ENCODE results near the gene ZC3H6.

ZC3H6 gene

GRCh38 chr2:112275311-112275886 lies at the start of gene ZC3H6:
TSS of gene ZC3H6 (plus strand) at chr2:112275597. CDS start at chr2:112275995, 398 bp downstream.
- peak; percentile 99 for DNase-seq

GRCh38 chr2:112229348-112229747 lies 46.0 kb upstream of the ZC3H6 start:
- no peak for DNase-seq

- no peak for DNase-seq
Observed at GRCh38 chr2:112230371-112230770, 45.0 kb upstream of the ZC3H6 start.

GRCh38 chr2:112239862-112240261 lies 35.5 kb upstream of the ZC3H6 start:
- no peak for DNase-seq

- no peak for DNase-seq
Observed at GRCh38 chr2:112242384-112242783, 33.0 kb upstream of the ZC3H6 start.

- no peak for DNase-seq
Observed at GRCh38 chr2:112243233-112243632, 32.2 kb upstream of the ZC3H6 start.

GRCh38 chr2:112244854-112245253 lies 30.5 kb upstream of the ZC3H6 start:
- DNase-seq = peak; percentile 44

- DNase-seq = peak; percentile 32
Observed at GRCh38 chr2:112251271-112251670, 24.1 kb upstream of the ZC3H6 start.

- DNase-seq = no peak
Observed at GRCh38 chr2:112253261-112253815, 22.1 kb upstream of the ZC3H6 start.

GRCh38 chr2:112254466-112255240 lies 20.7 kb upstream of the ZC3H6 start, which contains the start of gene ZC3H8:
TSS of gene ZC3H8 (minus strand) at chr2:112255042. CDS start at chr2:112254981, 61 bp downstream.
- DNase-seq = peak; percentile 96

- no peak for DNase-seq
Observed at GRCh38 chr2:112255875-112256274, 19.5 kb upstream of the ZC3H6 start.

GRCh38 chr2:112256654-112257053 lies 18.7 kb upstream of the ZC3H6 start:
- no peak for DNase-seq

- DNase-seq = no peak
Observed at GRCh38 chr2:112257575-112257974, 17.8 kb upstream of the ZC3H6 start.

GRCh38 chr2:112259509-112260294 lies 15.7 kb upstream of the ZC3H6 start:
- DNase-seq = peak; percentile 84

GRCh38 chr2:112260295-112260625 lies 15.1 kb upstream of the ZC3H6 start:
- no peak for DNase-seq

- DNase-seq = no peak
Observed at GRCh38 chr2:112262876-112263275, 12.5 kb upstream of the ZC3H6 start.

GRCh38 chr2:112268547-112268946 lies 6.8 kb upstream of the ZC3H6 start:
- DNase-seq = no peak

GRCh38 chr2:112272669-112273068 lies 2.7 kb upstream of the ZC3H6 start:
- DNase-seq = no peak

- DNase-seq = no peak
Observed at GRCh38 chr2:112273349-112273748, 2.0 kb upstream of the ZC3H6 start.

GRCh38 chr2:112275887-112276773 lies 733 bp downstream of the ZC3H6 start:
- peak; percentile 79 for DNase-seq

GRCh38 chr2:112276954-112277353 lies 1.6 kb downstream of the ZC3H6 start:
- DNase-seq = no peak

- DNase-seq = no peak
Observed at GRCh38 chr2:112277596-112278220, 2.3 kb downstream of the ZC3H6 start.

Measured in activated CD4-positive, alpha-beta T cell treated with anti-CD3 and anti-CD28 coated beads, Interleukin-2, amount 50 U/mL, for 16 hours (primary cell).